ELF-1 (cell line): ENCODE measurements around the gene MTCH1.
"Not testable (repeated sequence)": the region's sequence is repeated elsewhere in the genome, so short reads cannot be mapped to it uniquely, and the experiment has no call there.

Source experiments
- DNase-seq: peaks from one replicate; pipeline ENCODE4 v3.0.0-alpha.2; 2016; ENCODE audit warnings: low read depth, low spot score

MTCH1 gene

GRCh38 chr6:36997811-36998722 lies 12.1 kb upstream of the MTCH1 start:
- DNase-seq, result no peak

- DNase-seq, result not testable (repeated sequence)
These were observed 4.4 kb upstream of the MTCH1 start for GRCh38 chr6:36990401-36990800.

- DNase-seq, result no peak
These were observed 3.3 kb upstream of the MTCH1 start for GRCh38 chr6:36989264-36989663.

- no peak for DNase-seq
These were observed 680 bp upstream of the MTCH1 start for GRCh38 chr6:36986704-36987047.

- DNase-seq, result no peak
These were observed 584 bp downstream of the MTCH1 start for GRCh38 chr6:36985417-36985807.

- peak; percentile 59 for DNase-seq
These were observed 1.2 kb downstream of the MTCH1 start for GRCh38 chr6:36984581-36985416.

- DNase-seq, result no peak
These were observed 2.5 kb downstream of the MTCH1 start for GRCh38 chr6:36983538-36983937.

- DNase-seq, result peak; percentile 59
These were observed 4.9 kb downstream of the MTCH1 start for GRCh38 chr6:36980876-36981619.

- DNase-seq, result no peak
These were observed 5.9 kb downstream of the MTCH1 start for GRCh38 chr6:36980129-36980528.

GRCh38 chr6:36979347-36979742 lies 6.7 kb downstream of the MTCH1 start:
- no peak for DNase-seq

- DNase-seq, result no peak
These were observed 7.3 kb downstream of the MTCH1 start for GRCh38 chr6:36978421-36979346.

GRCh38 chr6:36977470-36977941 lies 8.5 kb downstream of the MTCH1 start:
- no peak for DNase-seq

GRCh38 chr6:36976931-36977330 lies 9.1 kb downstream of the MTCH1 start:
- DNase-seq, result no peak

GRCh38 chr6:36976509-36976908 lies 9.5 kb downstream of the MTCH1 start:
- no peak for DNase-seq

GRCh38 chr6:36976007-36976264 lies 10.1 kb downstream of the MTCH1 start:
- DNase-seq, result no peak

- no peak for DNase-seq
These were observed 10.6 kb downstream of the MTCH1 start for GRCh38 chr6:36975231-36976006.

- DNase-seq, result no peak
These were observed 12.3 kb downstream of the MTCH1 start for GRCh38 chr6:36973647-36974046.

GRCh38 chr6:36973190-36973589 lies 12.8 kb downstream of the MTCH1 start:
- no peak for DNase-seq

- peak; percentile 45 for DNase-seq
These were observed 13.9 kb downstream of the MTCH1 start for GRCh38 chr6:36971921-36972673.
